SJSA1 (cell line): ENCODE data around the gene LRMDA. TPM values are rescaled to one million over a fixed set of nuclear protein-coding genes. Genes with fewer than 3 reads are reported as not detected.

Source experiments
- DNase-seq, 2 experiments: peaks; one replicate each; pipeline ENCODE4 v3.0.0-alpha.2; 2015 to 2020; ENCODE audit warnings: low spot score in 2 of 2, low read depth in 1 of 2
- H3K27ac ChIP-seq: fragments of 250-450 bp; sonication (Bioruptor Pico); 2 replicates; pipeline ENCODE4 v1.5.1; 2020; ENCODE audit warnings: mild to moderate bottlenecking, moderate library complexity
- H3K27me3 ChIP-seq: fragments of 250-450 bp; sonication (Bioruptor Pico); replicated peaks from 2 replicates; pipeline ENCODE4 v1.5.1; 2020; ENCODE audit warnings: mild to moderate bottlenecking, moderate library complexity
- H3K36me3 ChIP-seq: fragments of 250-450 bp; sonication (Bioruptor Pico); 2 replicates; pipeline ENCODE4 v1.5.1; 2020; ENCODE audit warnings: mild to moderate bottlenecking
- H3K4me1 ChIP-seq: fragments of 250-450 bp; sonication (Bioruptor Pico); replicated peaks from 2 replicates; pipeline ENCODE4 v1.6.1; 2021; ENCODE audit warnings: mild to moderate bottlenecking
- H3K4me3 ChIP-seq: fragments of 250-450 bp; sonication (Bioruptor Pico); 2 replicates; pipeline ENCODE4 v1.5.1; 2020; ENCODE audit warnings: mild to moderate bottlenecking
- H3K9me3 ChIP-seq: fragments of 250-450 bp; sonication (Bioruptor Pico); replicated peaks from 2 replicates; pipeline ENCODE4 v1.5.1; 2020; ENCODE audit warnings: mild to moderate bottlenecking
- total RNA-seq: library from RNA; depleted of rRNA; stranded (reverse); fragments of >200 nt; shearing (Covaris generic); gene quantifications from 2 replicates; pipeline ENCODE4 v1.2.3, GENCODE V29; 2014

Gene LRMDA
- total RNA-seq, 1 experiment from 2014 or later: not detected

GRCh38 chr10:76197293-76197692 lies 765.9 kb downstream of the LRMDA start:
- Histone ChIP-seq H3K4me1 (no peaks in the 10 kb centered on the region), H3K36me3 (no peaks in the 10 kb centered on the region), H3K4me3 (no peak overlapping the region), H3K27me3 (no peaks in the 10 kb centered on the region), H3K9me3 (no peaks in the 10 kb centered on the region), H3K27ac (no peak overlapping the region)
- no peak for DNase-seq

GRCh38 chr10:76198287-76199035 lies 767.0 kb downstream of the LRMDA start:
- no peaks in the 10 kb centered on the region for H3K36me3 ChIP-seq
- H3K4me3 ChIP-seq: no peak overlapping the region
- no peaks in the 10 kb centered on the region for H3K4me1 ChIP-seq
- no peaks in the 10 kb centered on the region for H3K27me3 ChIP-seq
- no peak overlapping the region for H3K27ac ChIP-seq
- no peak for DNase-seq
- H3K9me3 ChIP-seq: 0 out of 2 replicates have a peak, but pooled peaks cover 2% of the 10 kb centered on the region

GRCh38 chr10:76201962-76202361 lies 770.5 kb downstream of the LRMDA start:
- H3K4me3 ChIP-seq: no peak overlapping the region
- H3K27ac ChIP-seq: no peak overlapping the region
- no peak for DNase-seq
- H3K4me1 ChIP-seq: no peaks in the 10 kb centered on the region
- 0 out of 2 replicates have a peak, but pooled peaks cover 5% of the 10 kb centered on the region for H3K9me3 ChIP-seq
- no peaks in the 10 kb centered on the region for H3K36me3 ChIP-seq
- no peaks in the 10 kb centered on the region for H3K27me3 ChIP-seq

- Histone ChIP-seq H3K27ac (no peak overlapping the region), H3K9me3 (0 out of 2 replicates have a peak, but pooled peaks cover 5% of the 10 kb centered on the region), H3K36me3 (no peaks in the 10 kb centered on the region), H3K4me3 (no peak overlapping the region), H3K27me3 (no peaks in the 10 kb centered on the region), H3K4me1 (no peaks in the 10 kb centered on the region)
- no peak for DNase-seq
Observed at GRCh38 chr10:76202777-76203176, 771.4 kb downstream of the LRMDA start.

- Histone ChIP-seq H3K27me3 (no peaks in the 10 kb centered on the region), H3K4me3 (no peak overlapping the region), H3K36me3 (no peaks in the 10 kb centered on the region), H3K4me1 (no peaks in the 10 kb centered on the region), H3K27ac (no peak overlapping the region), H3K9me3 (0 out of 2 replicates have a peak, but pooled peaks cover 5% of the 10 kb centered on the region)
- no peak for DNase-seq
Observed at GRCh38 chr10:76205361-76205760, 773.9 kb downstream of the LRMDA start.

GRCh38 chr10:76206797-76207352 lies 775.5 kb downstream of the LRMDA start:
- 0 out of 2 replicates have a peak, but pooled peaks cover 5% of the 10 kb centered on the region for H3K9me3 ChIP-seq
- no peaks in the 10 kb centered on the region for H3K4me1 ChIP-seq
- H3K36me3 ChIP-seq: no peaks in the 10 kb centered on the region
- no peak for DNase-seq
- no peak overlapping the region for H3K4me3 ChIP-seq
- H3K27ac ChIP-seq: no peak overlapping the region
- no peaks in the 10 kb centered on the region for H3K27me3 ChIP-seq

GRCh38 chr10:76209135-76209534 lies 777.7 kb downstream of the LRMDA start:
- no peak for DNase-seq
- Histone ChIP-seq H3K36me3 (no peaks in the 10 kb centered on the region), H3K9me3 (peaks cover 3% of the 10 kb centered on the region; the same call in 1 of the 2 replicates), H3K4me3 (no peak overlapping the region), H3K27me3 (no peaks in the 10 kb centered on the region), H3K27ac (no peak overlapping the region), H3K4me1 (no peaks in the 10 kb centered on the region)

- Histone ChIP-seq H3K9me3 (no peaks in the 10 kb centered on the region; the same call in 1 of the 2 replicates), H3K27me3 (no peaks in the 10 kb centered on the region), H3K36me3 (no peaks in the 10 kb centered on the region), H3K4me1 (no peaks in the 10 kb centered on the region), H3K4me3 (no peak overlapping the region), H3K27ac (no peak overlapping the region)
- no peak for DNase-seq
Observed at GRCh38 chr10:76210211-76210610, 778.8 kb downstream of the LRMDA start.

GRCh38 chr10:76211691-76212090 lies 780.3 kb downstream of the LRMDA start:
- H3K9me3 ChIP-seq: no peaks in the 10 kb centered on the region; the same call in 1 of the 2 replicates
- H3K27ac ChIP-seq: no peak overlapping the region
- DNase-seq: no peak
- H3K4me3 ChIP-seq: no peak overlapping the region
- no peaks in the 10 kb centered on the region for H3K4me1 ChIP-seq
- H3K36me3 ChIP-seq: no peaks in the 10 kb centered on the region
- H3K27me3 ChIP-seq: no peaks in the 10 kb centered on the region

GRCh38 chr10:76213876-76214275 lies 782.5 kb downstream of the LRMDA start:
- Histone ChIP-seq H3K27me3 (no peaks in the 10 kb centered on the region), H3K4me3 (no peak overlapping the region), H3K27ac (no peak overlapping the region), H3K4me1 (no peaks in the 10 kb centered on the region), H3K9me3 (no peaks in the 10 kb centered on the region; the same call in 1 of the 2 replicates), H3K36me3 (no peaks in the 10 kb centered on the region)
- no peak for DNase-seq

- DNase-seq: no peak
- H3K4me1 ChIP-seq: no peaks in the 10 kb centered on the region
- no peaks in the 10 kb centered on the region for H3K9me3 ChIP-seq
- no peak overlapping the region for H3K27ac ChIP-seq
- no peak overlapping the region for H3K4me3 ChIP-seq
- no peaks in the 10 kb centered on the region for H3K27me3 ChIP-seq
- H3K36me3 ChIP-seq: no peaks in the 10 kb centered on the region
Observed at GRCh38 chr10:76218035-76218434, 786.6 kb downstream of the LRMDA start.

GRCh38 chr10:76229341-76229740 lies 797.9 kb downstream of the LRMDA start:
- Histone ChIP-seq H3K4me1 (no peaks in the 10 kb centered on the region), H3K27ac (no peak overlapping the region), H3K36me3 (no peaks in the 10 kb centered on the region), H3K27me3 (no peaks in the 10 kb centered on the region), H3K4me3 (no peak overlapping the region), H3K9me3 (no peaks in the 10 kb centered on the region)
- DNase-seq: no peak

- Histone ChIP-seq H3K27ac (no peak overlapping the region), H3K4me1 (no peaks in the 10 kb centered on the region), H3K36me3 (no peaks in the 10 kb centered on the region), H3K4me3 (no peak overlapping the region), H3K9me3 (no peaks in the 10 kb centered on the region), H3K27me3 (no peaks in the 10 kb centered on the region)
- no peak for DNase-seq
Observed at GRCh38 chr10:76230921-76231285, 799.5 kb downstream of the LRMDA start.

- H3K4me3 ChIP-seq: no peak overlapping the region
- H3K36me3 ChIP-seq: no peaks in the 10 kb centered on the region
- DNase-seq: no peak
- H3K9me3 ChIP-seq: no peaks in the 10 kb centered on the region
- no peak overlapping the region for H3K27ac ChIP-seq
- H3K27me3 ChIP-seq: no peaks in the 10 kb centered on the region
- no peaks in the 10 kb centered on the region for H3K4me1 ChIP-seq
Observed at GRCh38 chr10:76231286-76231934, 800.0 kb downstream of the LRMDA start.
